Measurements from ENCODE around the gene ANKRD23.
A peak's percentile ranks its signal among the peaks of the same experiment; 100 is the strongest.
"Not testable (repeated sequence)": the region's sequence is repeated elsewhere in the genome, so short reads cannot be mapped to it uniquely, and the experiment has no call there.

The ANKRD23 gene

DNA sequence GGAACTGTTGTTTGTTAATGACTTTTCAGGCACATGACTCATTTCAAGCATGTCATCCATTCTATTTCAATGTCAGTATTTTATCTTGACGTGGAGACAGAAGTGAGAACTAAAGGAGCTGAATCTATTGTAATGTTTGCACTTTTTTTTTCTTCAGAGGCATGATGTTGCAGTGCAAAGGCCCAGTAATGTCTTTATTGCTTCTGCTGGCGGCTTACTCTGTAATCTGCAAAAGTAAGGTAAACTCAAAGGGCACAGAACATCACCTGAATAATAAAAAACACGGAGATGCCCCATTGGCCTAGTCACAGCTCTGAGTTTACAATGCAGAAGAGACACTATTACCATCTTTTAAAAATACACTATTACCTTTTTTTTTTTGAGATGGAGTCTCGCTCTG is 30.2 kb downstream of the ANKRD23 start:
- no peak for DNase-seq

DNA sequence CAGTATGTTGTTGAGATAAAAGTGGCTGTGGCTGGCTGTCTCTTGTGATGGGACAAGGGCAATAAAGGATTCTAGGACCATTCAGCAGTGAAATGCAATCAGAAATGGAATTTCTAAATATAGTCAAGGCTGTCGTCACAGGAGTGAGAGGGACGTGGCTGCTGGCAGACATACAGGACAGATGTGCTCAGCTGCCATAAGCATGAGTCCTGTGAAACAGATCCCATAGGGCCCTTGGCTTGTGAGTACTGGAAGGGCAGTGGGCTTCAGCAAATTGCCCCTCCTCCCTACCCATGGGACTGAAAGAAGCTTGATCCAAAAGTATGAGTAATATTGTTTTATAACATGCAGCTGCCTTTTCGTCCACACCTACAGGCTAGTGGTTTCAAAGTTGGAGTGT is 31.9 kb downstream of the ANKRD23 start:
- no peak for DNase-seq

DNA sequence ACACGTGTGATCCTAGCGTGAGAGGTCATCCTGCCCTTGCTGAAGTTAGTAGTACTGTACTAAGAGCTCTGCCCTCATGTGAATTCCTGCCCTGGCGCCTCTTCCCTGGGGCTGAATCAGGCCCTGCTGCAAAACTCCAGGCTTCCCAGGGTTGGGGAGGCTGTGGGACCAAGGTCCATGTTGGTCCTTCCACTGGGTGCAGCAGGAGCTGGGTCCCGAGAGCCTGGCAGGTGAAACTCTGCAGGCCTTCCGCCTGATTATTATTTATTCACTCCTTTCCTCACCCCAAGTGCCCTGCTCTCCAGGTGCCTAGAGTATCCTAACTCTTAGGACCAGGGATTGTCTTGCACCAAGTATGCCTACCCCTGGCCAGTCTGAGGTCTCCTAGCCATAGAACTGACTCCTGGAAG is 33.0 kb downstream of the ANKRD23 start:
- no peak for DNase-seq

- no peak for DNase-seq
Observed at GRCh38 chr2:96809951-96810782, 33.7 kb downstream of the ANKRD23 start.

DNA sequence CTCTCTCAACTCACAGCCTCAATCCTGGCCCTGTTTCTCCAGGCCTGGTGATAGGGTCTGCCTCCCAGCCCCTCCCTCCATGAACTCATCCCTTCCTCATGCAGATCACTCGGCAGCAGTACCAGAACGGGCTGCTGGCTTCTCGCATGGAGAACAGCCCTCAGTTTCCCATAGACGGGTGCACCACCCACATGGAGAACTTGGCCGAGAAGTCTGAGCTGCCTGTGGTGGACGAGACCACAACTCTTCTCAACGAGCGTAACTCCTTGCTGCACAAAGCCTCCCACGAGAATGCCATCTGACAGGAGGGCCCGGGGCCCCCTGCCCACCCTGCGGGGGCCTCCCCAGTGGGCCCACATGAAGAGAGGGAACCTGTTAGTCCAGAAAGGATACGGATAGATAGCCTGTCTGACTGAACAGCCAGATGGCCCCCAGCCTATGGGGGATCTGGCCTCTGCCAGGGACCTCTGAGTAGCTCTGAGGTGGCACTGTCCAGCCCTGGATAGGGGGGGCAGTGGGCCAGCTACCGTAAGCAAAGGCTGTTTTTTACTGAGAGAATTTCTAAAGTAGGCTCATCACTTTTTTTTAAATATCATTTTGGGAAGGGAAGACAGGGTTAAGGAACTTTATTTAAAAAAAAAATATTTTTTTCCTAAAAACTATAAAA is 34.5 kb downstream of the ANKRD23 start:
- no peak for DNase-seq

GRCh38 chr2:96808176-96808837 is 35.5 kb downstream of the ANKRD23 start:
- no peak for DNase-seq

GRCh38 chr2:96807127-96807471 is 36.7 kb downstream of the ANKRD23 start:
- DNase-seq: no peak

- DNase-seq: peak; percentile 17
Observed at GRCh38 chr2:96806468-96807126, 37.2 kb downstream of the ANKRD23 start.

GRCh38 chr2:96805946-96806345 is 37.9 kb downstream of the ANKRD23 start:
- DNase-seq: not testable (repeated sequence)

DNA sequence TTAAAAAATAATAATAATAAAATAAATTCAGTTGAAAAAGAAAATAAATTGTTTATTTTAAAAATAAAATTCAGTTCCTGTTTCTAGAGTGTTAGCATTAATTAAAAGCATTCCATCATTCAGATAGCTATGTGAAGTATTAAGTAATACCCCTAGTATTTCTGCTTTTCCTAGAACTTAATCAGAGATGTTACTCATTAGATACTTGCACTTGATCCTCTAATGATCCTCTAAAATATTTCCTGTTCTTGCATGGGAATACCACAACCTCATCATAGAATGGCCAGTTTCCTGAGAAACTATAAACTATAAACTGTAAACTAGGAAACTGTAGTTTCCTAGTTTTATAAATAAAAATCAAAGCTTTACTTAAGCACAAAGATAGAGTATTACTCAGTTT is 38.8 kb downstream of the ANKRD23 start:
- no peak for DNase-seq

DNA sequence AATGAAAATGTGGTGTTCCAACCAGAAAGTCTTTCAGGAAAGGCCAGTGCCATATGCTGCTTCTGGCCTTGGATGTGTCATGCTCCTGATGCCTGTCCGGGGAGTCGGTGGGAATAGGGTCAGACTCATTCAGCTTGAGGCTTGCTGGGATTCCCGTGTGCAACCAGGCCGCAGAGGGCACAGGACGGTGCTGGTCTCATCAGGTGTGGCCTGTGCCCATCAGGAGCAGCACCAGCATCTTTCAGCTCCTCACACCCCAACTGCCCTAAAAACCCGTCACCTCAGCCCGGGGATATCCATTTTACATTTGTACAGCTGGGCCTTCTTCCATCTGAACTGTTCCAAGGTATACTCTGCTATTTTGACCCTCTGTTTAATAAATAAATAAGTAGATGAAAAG is 41.1 kb downstream of the ANKRD23 start:
- DNase-seq: no peak

DNA sequence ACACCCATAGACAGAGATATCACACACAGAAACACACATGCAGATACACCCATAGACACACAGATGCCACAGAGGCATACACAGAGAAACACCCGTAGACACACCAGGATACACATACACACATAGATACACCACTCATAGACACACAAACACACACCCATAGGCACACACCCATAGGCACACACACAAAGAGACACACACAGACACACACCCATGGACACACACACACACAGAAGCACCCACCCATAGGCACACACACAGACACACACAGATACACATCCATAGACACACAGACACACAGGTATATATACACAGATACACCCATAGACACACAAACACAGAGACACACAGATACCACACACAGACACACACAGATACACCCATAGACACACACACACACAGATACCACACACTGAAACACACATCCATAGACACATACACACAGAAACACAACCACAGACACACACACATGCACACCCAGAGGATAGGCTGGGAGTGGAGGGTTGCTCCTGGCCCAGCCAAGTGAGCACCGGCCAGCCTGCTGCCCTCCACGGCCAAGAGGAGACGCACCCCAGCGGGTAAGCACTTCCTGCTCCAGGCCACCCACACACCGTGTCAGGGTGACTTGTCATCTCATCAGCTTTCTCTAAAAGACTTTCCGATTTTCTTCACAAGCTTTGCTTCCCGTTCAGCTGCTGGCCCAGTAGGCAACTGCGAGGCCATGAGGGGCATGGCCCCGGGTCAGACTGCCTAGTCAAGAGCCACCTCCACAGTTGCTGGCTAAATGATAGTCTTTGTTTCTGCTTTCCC is 41.8 kb downstream of the ANKRD23 start:
- DNase-seq: no peak

DNA sequence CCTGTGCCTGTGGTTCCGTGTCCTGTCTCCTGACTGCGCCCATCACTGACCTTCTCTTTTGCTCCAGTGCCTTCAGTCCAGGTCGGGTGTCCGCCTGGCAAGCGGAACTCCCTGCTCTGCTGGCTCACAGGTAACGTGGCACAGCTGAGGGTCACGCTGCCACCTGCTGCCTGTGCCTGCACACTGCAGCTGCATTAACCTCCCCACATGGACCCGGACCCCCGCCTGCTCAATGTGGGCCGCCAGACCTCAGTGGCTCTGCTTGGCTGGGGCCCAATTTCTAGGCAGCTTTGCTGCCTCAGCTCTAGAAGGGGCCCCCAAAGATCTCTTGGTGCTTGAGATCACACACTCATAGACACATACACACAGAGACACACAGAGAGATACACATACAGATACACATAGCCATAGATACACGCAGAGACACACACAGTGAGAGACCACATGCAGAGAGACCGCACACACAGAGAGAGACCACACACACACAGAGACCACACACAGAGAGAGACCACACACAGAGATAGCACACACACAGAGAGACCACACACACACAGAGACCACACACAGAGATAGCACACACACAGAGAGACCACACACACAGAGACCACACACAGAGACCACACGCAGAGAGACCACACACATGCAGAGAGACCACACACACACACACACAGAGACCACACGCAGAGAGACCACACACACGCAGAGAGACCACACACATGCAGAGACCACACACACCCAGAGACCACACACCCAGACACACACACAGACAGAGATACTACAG is 42.6 kb downstream of the ANKRD23 start:
- peak; percentile 7 for DNase-seq

- no peak for DNase-seq
Observed at GRCh38 chr2:96800061-96801004, 43.5 kb downstream of the ANKRD23 start.

DNA sequence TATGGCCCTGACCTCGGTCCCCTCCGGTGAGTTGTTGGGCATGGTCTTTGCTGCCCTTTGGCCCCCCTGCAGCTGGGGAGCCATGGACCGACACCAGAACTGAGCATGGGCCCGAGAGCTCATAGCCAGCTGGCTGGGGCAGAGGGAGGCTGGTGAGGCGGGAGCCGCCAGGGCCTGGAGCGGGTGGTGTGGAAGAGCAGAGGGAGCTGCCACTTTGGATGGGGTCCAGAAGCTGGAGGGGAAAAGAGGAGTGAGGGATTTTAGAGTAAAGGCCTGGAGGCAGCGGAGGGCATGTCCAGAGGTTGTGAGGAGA is 44.2 kb downstream of the ANKRD23 start:
- no peak for DNase-seq

GRCh38 chr2:96798733-96799622 is 44.8 kb downstream of the ANKRD23 start:
- no peak for DNase-seq

- DNase-seq: no peak
Observed at GRCh38 chr2:96797066-96797625, 46.7 kb downstream of the ANKRD23 start.

GRCh38 chr2:96796497-96796896 is 47.3 kb downstream of the ANKRD23 start:
- not testable (repeated sequence) for DNase-seq

DNA sequence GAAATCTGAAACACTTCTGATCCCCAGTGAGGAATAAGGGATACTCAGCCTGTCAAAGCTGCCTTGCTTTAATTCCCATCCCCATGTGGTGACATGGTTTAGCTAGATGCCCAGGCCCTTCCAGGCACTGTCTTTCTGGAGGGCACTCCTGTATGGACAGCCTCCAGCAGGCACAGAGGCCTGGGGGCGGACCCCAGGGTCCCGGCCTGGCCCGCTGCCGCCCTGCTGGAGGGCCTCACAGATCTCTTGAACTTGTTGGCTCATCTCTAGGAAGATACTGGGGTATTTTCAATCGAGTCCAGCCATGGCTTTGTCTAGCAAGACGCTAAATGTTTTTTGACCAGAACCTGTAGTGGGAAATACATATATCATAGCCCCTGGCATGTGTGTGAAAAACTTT is 48.7 kb downstream of the ANKRD23 start:
- no peak for DNase-seq

Measured in NCI-H526 treated with DMSO at 0.1 percent for 48 hours (cell line).